Measurements from ENCODE around the gene OR5K4. TPM values are rescaled to one million over a fixed set of nuclear protein-coding genes. Genes with fewer than 3 reads are reported as not detected.

The OR5K4 gene
- total and polyA plus RNA-seq, 2 experiments from 2014 or later, result not detected

DNA sequence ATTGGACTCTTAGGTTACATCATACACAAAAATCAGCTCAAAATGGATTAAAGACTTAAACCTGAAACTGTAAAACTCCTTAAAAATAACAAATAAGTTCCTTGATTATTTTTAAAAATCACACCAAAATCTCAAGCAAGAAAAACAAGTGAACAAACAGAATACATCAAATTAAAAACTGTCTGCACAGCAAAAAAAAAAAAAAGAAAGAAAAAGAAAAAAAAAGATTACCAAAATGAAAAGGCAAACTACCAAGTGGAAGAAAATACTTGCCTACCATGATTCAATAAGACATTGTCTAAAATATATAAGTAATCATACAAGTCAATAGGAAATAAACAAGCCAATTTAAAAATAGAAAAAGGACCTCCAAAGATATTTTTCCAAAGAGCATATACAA lies 17.5 kb downstream of the OR5K4 start:
- Histone ChIP-seq H4K20me1 (replicated peaks; ENCODE audit: insufficient read depth) (no peaks in the 10 kb centered on the region), H3K9me2 (ENCODE audit: insufficient read depth) (no peaks in the 10 kb centered on the region), H3K4me3 (no peak overlapping the region), H3K36me3 (ENCODE audit: insufficient read depth) (no peaks in the 10 kb centered on the region), H3F3A (replicated peaks; ENCODE audit: low read depth) (no peaks in the 10 kb centered on the region), H3K4me2 (no peak overlapping the region), H3K27ac (ENCODE audit: low read depth) (no peak overlapping the region), H3K4me1 (ENCODE audit: insufficient read depth) (no peaks in the 10 kb centered on the region), H3K27me3 (ENCODE audit: insufficient read depth) (no peaks in the 10 kb centered on the region), H3K79me2 (replicated peaks; ENCODE audit: insufficient read depth) (no peaks in the 10 kb centered on the region), H2AFZ (no peak overlapping the region)
- no peak for TF ChIP-seq CREB1 (CRISPR knock-in tag; IDR thresholded peaks at IDR 0.05; ENCODE audit: low read depth)
- no peaks in the 10 kb centered on the region; the same call in 2 of the 3 replicates for H3K9me3 Mint-ChIP-seq
- H3K4me1 Mint-ChIP-seq, result no peaks in the 10 kb centered on the region
- peaks cover 3% of the 10 kb centered on the region for H3K27me3 Mint-ChIP-seq (ENCODE audit: insufficient read depth, low read depth, poor library complexity)
- no peaks in the 10 kb centered on the region for H3K36me3 Mint-ChIP-seq (ENCODE audit: low read depth)
- H3K4me3 Mint-ChIP-seq, result no peak overlapping the region
- no peak for ATAC-seq
- DNase-seq (ENCODE audit: low spot score), result no peak
- H3K27ac Mint-ChIP-seq, result no peak overlapping the region

DNA sequence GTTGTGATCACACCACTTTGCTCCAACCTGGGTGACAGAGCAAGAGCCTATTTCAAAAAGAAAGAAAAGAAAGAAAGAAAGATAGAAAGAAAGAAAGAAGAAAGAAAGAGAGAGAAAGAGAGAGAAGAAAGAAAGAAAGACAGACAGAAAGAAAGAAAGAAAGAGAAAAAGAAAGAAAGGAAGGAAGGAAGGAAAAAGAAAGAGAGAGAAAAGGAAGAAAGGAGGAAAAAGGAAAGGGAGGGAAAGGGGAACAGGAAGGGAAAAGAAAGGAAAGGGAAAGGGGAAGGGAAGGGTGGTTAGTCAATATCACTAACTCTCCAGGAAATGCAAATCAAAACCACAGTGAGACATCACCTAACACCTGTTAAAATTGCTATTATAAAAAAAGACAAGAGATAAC lies 18.2 kb downstream of the OR5K4 start:
- TF ChIP-seq, protein P1, sequence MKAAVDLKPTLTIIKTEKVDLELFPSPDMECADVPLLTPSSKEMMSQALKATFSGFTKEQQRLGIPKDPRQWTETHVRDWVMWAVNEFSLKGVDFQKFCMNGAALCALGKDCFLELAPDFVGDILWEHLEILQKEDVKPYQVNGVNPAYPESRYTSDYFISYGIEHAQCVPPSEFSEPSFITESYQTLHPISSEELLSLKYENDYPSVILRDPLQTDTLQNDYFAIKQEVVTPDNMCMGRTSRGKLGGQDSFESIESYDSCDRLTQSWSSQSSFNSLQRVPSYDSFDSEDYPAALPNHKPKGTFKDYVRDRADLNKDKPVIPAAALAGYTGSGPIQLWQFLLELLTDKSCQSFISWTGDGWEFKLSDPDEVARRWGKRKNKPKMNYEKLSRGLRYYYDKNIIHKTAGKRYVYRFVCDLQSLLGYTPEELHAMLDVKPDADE (IDR thresholded peaks at IDR 0.05), result no peak
- no peak for TF ChIP-seq EZH2phosphoT487 (IDR thresholded peaks at IDR 0.05; ENCODE audit: unreplicated experiment)
- TF ChIP-seq, protein P2, sequence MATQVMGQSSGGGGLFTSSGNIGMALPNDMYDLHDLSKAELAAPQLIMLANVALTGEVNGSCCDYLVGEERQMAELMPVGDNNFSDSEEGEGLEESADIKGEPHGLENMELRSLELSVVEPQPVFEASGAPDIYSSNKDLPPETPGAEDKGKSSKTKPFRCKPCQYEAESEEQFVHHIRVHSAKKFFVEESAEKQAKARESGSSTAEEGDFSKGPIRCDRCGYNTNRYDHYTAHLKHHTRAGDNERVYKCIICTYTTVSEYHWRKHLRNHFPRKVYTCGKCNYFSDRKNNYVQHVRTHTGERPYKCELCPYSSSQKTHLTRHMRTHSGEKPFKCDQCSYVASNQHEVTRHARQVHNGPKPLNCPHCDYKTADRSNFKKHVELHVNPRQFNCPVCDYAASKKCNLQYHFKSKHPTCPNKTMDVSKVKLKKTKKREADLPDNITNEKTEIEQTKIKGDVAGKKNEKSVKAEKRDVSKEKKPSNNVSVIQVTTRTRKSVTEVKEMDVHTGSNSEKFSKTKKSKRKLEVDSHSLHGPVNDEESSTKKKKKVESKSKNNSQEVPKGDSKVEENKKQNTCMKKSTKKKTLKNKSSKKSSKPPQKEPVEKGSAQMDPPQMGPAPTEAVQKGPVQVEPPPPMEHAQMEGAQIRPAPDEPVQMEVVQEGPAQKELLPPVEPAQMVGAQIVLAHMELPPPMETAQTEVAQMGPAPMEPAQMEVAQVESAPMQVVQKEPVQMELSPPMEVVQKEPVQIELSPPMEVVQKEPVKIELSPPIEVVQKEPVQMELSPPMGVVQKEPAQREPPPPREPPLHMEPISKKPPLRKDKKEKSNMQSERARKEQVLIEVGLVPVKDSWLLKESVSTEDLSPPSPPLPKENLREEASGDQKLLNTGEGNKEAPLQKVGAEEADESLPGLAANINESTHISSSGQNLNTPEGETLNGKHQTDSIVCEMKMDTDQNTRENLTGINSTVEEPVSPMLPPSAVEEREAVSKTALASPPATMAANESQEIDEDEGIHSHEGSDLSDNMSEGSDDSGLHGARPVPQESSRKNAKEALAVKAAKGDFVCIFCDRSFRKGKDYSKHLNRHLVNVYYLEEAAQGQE (IDR thresholded peaks at IDR 0.05; ENCODE audit: unreplicated experiment), result no peak
- no peaks in the 10 kb centered on the region for H3K79me2 ChIP-seq (replicated peaks; ENCODE audit: insufficient read depth)
- H3K27me3 ChIP-seq (ENCODE audit: insufficient read depth), result no peaks in the 10 kb centered on the region
- H3K4me1 ChIP-seq (ENCODE audit: insufficient read depth), result no peaks in the 10 kb centered on the region
- no peaks in the 10 kb centered on the region for H4K20me1 ChIP-seq (replicated peaks; ENCODE audit: insufficient read depth)
- H3K4me3 ChIP-seq, result no peak overlapping the region
- no peak overlapping the region for H3K27ac ChIP-seq (ENCODE audit: low read depth)
- Mint-ChIP-seq H3K27ac (no peak overlapping the region), H3K36me3 (ENCODE audit: low read depth) (no peaks in the 10 kb centered on the region), H3K27me3 (ENCODE audit: insufficient read depth, low read depth, poor library complexity) (peaks cover 4% of the 10 kb centered on the region), H3K4me1 (no peaks in the 10 kb centered on the region), H3K4me3 (no peak overlapping the region; the same call in 2 of the 3 replicates), H3K9me3 (no peaks in the 10 kb centered on the region; the same call in 2 of the 3 replicates)
- no peak overlapping the region for H3K4me2 ChIP-seq
- no peaks in the 10 kb centered on the region for H3F3A ChIP-seq (replicated peaks; ENCODE audit: low read depth)
- no peak overlapping the region for H2AFZ ChIP-seq
- no peak for ATAC-seq
- H3K36me3 ChIP-seq (ENCODE audit: insufficient read depth), result no peaks in the 10 kb centered on the region
- H3K9me2 ChIP-seq (ENCODE audit: insufficient read depth), result no peaks in the 10 kb centered on the region
- DNase-seq (ENCODE audit: low spot score), result no peak

DNA sequence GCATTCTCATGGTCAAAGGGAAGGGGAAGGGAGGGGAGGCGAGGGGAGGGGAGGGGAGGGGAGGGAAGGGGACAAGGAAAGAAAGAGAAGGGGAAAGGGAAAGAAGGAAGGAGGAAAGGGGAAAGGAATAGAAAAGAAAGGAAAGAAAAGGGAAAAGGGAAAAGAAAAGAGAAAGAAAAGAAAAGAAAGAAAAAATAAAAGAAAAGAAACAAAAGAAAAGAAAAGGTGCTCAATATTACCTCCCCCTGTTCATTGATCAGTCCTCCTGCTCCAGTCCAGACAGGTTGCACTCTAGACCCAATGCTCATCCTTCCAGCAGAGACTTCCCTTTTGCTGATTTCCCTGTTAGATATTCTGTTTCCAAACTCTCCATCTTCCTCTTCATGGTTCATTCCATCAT lies 18.8 kb downstream of the OR5K4 start:
- H3K36me3 Mint-ChIP-seq (ENCODE audit: low read depth), result no peaks in the 10 kb centered on the region
- no peak overlapping the region for H3K4me3 Mint-ChIP-seq
- H3K27me3 Mint-ChIP-seq (ENCODE audit: insufficient read depth, low read depth, poor library complexity), result peaks cover 4% of the 10 kb centered on the region
- H3F3A ChIP-seq (replicated peaks; ENCODE audit: low read depth), result no peaks in the 10 kb centered on the region
- DNase-seq (ENCODE audit: low spot score) (no peak), ATAC-seq (no peak)
- H3K9me2 ChIP-seq (ENCODE audit: insufficient read depth), result no peaks in the 10 kb centered on the region
- H4K20me1 ChIP-seq (replicated peaks; ENCODE audit: insufficient read depth), result no peaks in the 10 kb centered on the region
- H3K4me1 Mint-ChIP-seq, result no peaks in the 10 kb centered on the region
- H3K4me2 ChIP-seq, result no peak overlapping the region
- H3K4me1 ChIP-seq (ENCODE audit: insufficient read depth), result no peaks in the 10 kb centered on the region
- H3K79me2 ChIP-seq (replicated peaks; ENCODE audit: insufficient read depth), result no peaks in the 10 kb centered on the region
- no peaks in the 10 kb centered on the region for H3K27me3 ChIP-seq (ENCODE audit: insufficient read depth)
- H3K9me3 Mint-ChIP-seq, result no peaks in the 10 kb centered on the region; the same call in 2 of the 3 replicates
- H3K27ac ChIP-seq (ENCODE audit: low read depth), result no peak overlapping the region
- no peak overlapping the region for H3K4me3 ChIP-seq
- no peaks in the 10 kb centered on the region for H3K36me3 ChIP-seq (ENCODE audit: insufficient read depth)
- H3K27ac Mint-ChIP-seq, result no peak overlapping the region
- H2AFZ ChIP-seq, result no peak overlapping the region
- TF ChIP-seq CREB1 (CRISPR knock-in tag; IDR thresholded peaks at IDR 0.05; ENCODE audit: low read depth), result no peak
- TF ChIP-seq, protein P3, sequence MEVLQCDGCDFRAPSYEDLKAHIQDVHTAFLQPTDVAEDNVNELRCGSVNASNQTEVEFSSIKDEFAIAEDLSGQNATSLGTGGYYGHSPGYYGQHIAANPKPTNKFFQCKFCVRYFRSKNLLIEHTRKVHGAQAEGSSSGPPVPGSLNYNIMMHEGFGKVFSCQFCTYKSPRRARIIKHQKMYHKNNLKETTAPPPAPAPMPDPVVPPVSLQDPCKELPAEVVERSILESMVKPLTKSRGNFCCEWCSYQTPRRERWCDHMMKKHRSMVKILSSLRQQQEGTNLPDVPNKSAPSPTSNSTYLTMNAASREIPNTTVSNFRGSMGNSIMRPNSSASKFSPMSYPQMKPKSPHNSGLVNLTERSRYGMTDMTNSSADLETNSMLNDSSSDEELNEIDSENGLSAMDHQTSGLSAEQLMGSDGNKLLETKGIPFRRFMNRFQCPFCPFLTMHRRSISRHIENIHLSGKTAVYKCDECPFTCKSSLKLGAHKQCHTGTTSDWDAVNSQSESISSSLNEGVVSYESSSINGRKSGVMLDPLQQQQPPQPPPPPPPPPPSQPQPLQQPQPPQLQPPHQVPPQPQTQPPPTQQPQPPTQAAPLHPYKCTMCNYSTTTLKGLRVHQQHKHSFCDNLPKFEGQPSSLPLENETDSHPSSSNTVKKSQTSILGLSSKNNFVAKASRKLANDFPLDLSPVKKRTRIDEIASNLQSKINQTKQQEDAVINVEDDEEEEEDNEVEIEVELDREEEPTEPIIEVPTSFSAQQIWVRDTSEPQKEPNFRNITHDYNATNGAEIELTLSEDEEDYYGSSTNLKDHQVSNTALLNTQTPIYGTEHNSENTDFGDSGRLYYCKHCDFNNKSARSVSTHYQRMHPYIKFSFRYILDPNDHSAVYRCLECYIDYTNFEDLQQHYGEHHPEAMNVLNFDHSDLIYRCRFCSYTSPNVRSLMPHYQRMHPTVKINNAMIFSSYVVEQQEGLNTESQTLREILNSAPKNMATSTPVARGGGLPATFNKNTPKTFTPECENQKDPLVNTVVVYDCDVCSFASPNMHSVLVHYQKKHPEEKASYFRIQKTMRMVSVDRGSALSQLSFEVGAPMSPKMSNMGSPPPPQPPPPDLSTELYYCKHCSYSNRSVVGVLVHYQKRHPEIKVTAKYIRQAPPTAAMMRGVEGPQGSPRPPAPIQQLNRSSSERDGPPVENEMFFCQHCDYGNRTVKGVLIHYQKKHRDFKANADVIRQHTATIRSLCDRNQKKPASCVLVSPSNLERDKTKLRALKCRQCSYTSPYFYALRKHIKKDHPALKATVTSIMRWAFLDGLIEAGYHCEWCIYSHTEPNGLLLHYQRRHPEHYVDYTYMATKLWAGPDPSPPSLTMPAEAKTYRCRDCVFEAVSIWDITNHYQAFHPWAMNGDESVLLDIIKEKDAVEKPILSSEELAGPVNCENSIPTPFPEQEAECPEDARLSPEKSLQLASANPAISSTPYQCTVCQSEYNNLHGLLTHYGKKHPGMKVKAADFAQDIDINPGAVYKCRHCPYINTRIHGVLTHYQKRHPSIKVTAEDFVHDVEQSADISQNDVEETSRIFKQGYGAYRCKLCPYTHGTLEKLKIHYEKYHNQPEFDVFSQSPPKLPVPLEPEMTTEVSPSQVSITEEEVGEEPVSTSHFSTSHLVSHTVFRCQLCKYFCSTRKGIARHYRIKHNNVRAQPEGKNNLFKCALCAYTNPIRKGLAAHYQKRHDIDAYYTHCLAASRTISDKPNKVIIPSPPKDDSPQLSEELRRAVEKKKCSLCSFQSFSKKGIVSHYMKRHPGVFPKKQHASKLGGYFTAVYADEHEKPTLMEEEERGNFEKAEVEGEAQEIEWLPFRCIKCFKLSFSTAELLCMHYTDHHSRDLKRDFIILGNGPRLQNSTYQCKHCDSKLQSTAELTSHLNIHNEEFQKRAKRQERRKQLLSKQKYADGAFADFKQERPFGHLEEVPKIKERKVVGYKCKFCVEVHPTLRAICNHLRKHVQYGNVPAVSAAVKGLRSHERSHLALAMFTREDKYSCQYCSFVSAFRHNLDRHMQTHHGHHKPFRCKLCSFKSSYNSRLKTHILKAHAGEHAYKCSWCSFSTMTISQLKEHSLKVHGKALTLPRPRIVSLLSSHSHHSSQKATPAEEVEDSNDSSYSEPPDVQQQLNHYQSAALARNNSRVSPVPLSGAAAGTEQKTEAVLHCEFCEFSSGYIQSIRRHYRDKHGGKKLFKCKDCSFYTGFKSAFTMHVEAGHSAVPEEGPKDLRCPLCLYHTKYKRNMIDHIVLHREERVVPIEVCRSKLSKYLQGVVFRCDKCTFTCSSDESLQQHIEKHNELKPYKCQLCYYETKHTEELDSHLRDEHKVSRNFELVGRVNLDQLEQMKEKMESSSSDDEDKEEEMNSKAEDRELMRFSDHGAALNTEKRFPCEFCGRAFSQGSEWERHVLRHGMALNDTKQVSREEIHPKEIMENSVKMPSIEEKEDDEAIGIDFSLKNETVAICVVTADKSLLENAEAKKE (CRISPR knock-in tag; IDR thresholded peaks at IDR 0.05), result no peak
- TF ChIP-seq EZH2 (IDR thresholded peaks at IDR 0.05; ENCODE audit: low read depth, unreplicated experiment), result no peak
